ENCODE results near the gene ZSCAN16.

DNA sequence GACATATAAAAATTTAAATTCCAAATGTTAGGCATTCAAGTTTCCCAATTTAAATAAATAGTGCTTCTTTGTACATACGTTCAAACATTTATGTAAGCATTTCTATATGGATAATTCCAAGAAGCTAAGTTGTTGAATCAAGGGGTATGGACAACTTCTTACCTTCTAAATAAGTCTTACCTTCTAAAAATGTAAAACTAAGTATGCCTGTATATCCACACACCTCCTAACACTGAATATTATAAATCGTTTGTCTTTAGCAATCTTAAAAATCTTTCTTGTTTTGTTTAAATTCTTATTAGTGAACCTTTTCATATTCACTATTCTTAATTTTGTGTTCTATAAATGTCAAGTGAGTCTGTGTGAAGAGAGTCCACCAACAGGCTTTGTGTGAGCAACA is 2.5 kb upstream of the ZSCAN16 start:
- TF ChIP-seq, protein P1, sequence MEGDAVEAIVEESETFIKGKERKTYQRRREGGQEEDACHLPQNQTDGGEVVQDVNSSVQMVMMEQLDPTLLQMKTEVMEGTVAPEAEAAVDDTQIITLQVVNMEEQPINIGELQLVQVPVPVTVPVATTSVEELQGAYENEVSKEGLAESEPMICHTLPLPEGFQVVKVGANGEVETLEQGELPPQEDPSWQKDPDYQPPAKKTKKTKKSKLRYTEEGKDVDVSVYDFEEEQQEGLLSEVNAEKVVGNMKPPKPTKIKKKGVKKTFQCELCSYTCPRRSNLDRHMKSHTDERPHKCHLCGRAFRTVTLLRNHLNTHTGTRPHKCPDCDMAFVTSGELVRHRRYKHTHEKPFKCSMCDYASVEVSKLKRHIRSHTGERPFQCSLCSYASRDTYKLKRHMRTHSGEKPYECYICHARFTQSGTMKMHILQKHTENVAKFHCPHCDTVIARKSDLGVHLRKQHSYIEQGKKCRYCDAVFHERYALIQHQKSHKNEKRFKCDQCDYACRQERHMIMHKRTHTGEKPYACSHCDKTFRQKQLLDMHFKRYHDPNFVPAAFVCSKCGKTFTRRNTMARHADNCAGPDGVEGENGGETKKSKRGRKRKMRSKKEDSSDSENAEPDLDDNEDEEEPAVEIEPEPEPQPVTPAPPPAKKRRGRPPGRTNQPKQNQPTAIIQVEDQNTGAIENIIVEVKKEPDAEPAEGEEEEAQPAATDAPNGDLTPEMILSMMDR (IDR thresholded peaks at IDR 0.05 in 8 of 11, conservative IDR thresholded peaks at IDR 0.05 in 3 of 11) = no peak
- TF ChIP-seq POLR2AphosphoS5 (IDR thresholded peaks at IDR 0.05) (no peak), POLR2A (IDR thresholded peaks at IDR 0.05) (no peak)

Measured in spleen (tissue), 7 donors.